GM11168 (cell line): ENCODE data around the gene FBXL20.

Source experiments
- in situ Hi-C: fragments of 300-500 bp; cut with MboI; formaldehyde crosslinking; loops from one replicate; pipeline ENCODE4 v1.12.0; 2022; ENCODE audit warnings: low sequenced_read_pairs; ENCODE audit not compliant: unreplicated experiment

Gene FBXL20

DNA sequence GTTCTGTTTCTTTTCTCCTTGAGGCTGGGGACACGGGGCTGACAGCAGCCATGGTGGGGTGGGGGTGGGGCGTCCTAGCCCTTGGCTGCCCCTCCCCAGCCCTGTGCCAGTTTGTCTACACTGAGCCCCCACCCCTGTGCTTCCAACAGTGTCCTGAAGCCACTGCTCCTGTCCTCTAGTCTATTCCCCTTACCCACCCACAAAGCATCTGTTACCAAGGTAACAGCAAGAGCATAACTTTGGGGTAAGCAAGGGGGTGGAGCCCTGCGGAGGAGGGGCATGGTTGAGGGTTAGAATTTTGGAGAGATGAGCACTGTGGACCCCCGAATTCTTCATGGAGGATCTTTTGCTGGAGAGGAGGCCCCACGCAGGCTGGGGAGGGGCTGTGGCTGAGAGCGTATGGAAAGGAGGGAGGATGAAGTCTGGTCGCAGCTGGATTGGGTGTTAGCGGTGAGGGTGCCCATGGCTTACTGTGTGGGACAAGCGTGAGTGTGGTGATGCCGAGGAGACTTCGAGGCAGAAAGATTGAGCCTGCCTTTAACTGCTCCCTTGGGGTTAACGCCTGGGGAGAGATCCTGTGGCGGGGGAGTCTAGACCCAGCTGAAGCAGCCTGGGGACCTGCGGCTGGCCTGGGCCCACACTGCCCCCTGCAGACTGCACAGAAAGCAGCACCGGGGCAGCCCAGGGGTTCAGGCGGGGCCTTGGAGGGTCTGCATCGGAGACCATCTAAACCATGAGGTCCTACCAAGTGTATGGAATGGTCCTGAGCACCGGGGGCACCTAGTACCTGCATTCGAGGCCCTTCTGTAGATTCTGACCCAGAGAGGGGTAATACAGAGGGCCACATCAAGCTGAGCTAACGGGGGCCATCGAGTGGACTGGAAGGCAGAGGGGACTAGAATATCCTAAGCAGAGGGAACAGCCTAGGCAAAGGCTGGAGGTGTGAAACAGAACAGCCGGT, 169.6 kb downstream of the FBXL20 start:
- in situ Hi-C loops: no loop called here

DNA sequence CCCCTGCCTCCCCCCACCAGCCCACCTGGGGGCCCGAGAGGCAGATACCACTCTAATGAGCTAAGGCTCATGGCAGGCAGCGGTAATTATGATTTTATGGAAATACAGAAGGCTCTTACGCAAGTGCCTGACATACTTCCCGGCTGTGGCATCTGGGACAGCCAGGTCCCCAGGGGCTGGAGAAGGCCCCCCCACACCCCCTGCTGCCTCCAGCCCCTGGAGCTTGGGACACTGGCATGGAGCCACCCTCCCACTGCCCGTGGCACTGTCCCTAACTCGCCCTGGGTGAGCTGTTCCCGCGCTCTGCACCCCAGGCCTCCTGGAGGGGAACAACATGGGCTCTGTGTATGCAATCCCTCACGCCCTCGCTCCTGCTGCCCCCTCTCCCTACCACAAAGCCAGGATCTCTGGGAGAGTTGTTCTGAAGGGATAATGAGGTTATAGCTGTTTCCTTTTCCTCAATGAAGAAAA, 170.3 kb downstream of the FBXL20 start:
- in situ Hi-C loops: no loop called here

DNA sequence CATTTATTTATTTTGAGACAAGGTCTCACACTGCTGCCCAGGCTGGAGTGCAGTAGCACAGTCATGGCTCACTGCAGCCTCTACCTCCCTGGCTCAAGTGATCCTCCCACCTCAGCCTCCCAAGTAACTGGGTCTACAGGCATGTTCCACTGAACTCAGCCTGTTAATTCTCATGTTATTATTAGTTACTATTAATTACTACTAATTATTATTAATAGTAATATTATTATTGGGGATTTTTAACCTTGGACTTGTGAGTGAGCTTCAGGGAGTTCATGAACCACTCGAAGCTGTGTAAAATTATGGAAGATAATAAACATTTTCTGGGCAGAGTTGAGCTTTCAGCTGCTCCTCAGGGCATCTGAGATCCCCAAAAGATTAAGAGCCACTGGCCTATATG, 171.1 kb downstream of the FBXL20 start:
- in situ Hi-C loops: no loop called here

DNA sequence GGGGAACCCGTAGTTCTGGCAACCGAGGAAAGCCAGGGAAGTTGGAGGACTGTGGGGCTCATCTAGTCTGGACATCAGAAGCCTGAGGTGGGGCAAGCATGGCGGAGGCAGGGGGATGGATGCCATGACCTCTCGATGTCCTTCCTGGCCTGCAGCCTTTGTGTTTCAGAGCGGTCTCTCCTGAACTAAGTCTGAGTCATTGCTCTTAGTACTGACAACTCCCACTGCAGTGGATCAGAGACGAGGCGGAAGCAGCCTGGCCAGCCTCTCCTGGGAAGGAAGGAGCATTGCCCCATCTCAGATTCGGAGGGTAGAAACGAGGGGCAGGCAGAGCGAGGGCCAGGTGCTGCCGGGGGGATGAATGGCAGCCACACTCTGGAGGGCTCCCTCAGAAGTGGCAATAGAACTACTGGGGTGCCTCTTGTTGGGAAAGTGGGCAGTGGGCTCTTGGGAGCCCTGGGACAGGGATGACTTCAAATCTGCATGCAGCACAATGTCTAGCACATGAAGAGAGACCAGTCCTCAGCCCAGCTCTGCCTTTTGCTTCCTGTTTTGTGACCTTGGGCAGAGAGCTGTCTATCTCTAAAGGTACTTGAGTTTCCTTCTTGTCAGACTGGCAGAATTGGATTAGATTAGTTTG, 172.0 kb downstream of the FBXL20 start:
- in situ Hi-C loops: no loop called here

- in situ Hi-C loops: no loop called here
These were observed 174.0 kb downstream of the FBXL20 start for GRCh38 chr17:39227364-39227919.

DNA sequence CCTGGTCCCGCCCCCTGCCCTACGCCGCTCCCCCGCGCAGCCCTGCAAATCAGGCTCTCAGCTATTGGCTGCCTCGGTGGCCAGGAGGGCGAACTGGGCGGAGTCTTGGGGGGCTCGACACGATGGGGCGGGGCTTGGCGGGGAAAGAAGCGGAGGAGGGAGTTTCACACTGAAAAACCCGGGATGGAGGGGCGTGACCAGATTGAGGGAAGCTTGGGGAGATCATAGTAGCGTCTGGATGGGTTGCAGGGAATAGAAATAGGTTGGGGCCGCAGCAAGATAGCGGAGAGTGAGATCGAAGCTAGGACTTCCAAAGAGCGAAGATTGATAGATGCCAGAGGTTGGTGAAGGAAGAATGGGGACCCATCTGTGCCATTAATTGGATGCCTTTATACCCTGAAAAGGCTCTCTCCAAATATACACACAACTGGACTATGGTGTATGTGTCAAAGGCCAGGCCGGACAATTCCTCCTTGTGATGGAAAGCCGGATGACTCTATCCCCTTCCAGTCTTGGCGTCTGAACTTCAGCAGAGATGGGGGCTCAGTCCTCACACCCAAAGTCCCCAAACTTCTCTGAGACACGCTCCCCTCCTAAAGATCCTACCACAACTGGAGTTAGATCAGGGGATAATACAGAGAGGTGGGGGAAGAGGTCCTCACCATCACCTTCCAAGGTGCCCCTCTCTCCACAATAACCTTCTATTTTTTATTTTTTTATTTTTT, 175.3 kb downstream of the FBXL20 start:
- in situ Hi-C loops: no loop called here

GRCh38 chr17:39225308-39225958, 176.0 kb downstream of the FBXL20 start, which contains the start of gene STAC2:
TSS of gene STAC2 (minus strand) at chr17:39225945. CDS start at chr17:39225502, 443 bp downstream.
- in situ Hi-C loops: no loop called here

- in situ Hi-C loops: no loop called here
These were observed 176.6 kb downstream of the FBXL20 start for GRCh38 chr17:39224778-39225307.

- in situ Hi-C loops: no loop called here
These were observed 177.3 kb downstream of the FBXL20 start for GRCh38 chr17:39223907-39224777.

DNA sequence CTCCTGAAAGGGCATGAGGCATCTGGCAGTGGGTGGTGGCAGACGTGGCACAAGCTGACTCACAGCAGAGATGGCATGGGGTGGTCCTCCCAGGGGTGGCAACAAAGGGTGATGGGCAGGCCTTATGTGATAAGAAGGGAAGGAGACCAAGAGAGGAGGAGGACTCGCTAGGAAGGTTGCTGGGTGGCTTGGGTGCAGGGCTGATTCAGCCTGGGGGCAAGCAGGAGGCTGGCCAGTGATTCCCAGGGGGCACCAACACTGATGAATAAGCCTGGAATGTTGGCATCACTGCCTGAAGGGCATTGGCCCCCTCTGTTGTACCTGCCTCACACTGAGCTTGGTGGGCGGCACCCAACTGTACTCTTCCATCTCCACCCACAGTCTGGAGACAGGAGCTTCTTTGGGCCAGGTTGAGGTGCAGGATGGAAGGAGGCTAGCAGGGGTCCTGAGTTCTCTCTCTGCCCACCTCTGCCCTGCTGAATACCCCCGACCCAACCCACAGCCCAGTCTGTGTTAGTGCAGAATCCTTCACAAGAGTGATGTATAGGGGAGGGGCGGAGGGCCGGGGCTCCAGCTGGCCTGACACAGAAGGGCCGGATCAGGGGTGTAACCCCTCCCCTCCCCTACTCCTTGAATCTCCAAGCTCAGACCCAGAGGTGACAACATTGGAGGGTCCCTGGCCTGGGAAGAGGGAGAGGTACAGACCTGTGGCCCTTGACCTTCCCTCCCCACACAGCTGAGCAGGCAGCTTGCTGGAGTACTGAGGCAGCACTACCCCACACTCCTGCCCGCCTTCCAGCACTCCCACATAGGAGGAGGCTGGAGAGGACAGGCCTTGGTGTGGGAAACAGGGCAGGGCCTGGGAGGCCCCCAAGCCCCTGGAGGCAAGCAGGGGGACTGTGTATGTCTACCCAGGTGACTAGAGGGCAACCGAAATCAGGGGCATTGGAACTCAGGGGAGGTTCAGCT, 178.3 kb downstream of the FBXL20 start:
- in situ Hi-C loops: no loop called here

- in situ Hi-C loops: no loop called here
These were observed 179.3 kb downstream of the FBXL20 start for GRCh38 chr17:39222151-39222550.

- in situ Hi-C loops: no loop called here
These were observed 179.9 kb downstream of the FBXL20 start for GRCh38 chr17:39221572-39221971.

- in situ Hi-C loops: no loop called here
These were observed 181.7 kb downstream of the FBXL20 start for GRCh38 chr17:39219647-39220154.

DNA sequence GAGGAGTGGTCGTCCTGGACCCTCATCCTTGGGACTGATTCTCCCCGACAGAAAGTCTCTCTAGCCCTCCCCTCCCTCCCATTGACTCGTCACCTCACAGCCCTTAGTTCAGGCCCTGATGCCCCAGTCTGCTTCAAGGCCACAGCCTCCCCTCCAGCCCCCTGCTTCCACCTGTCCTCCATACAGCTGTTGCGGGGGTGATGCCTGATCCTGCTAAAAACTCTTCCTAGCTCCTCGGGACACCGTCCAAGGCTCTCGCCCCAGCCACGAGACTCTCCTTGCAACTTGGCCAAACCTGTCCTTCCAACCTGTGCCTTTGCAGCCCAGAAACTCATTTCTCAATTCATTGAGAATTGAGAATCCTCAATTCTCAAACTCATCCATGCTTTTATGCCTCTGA, 182.5 kb downstream of the FBXL20 start:
- in situ Hi-C loops: no loop called here

DNA sequence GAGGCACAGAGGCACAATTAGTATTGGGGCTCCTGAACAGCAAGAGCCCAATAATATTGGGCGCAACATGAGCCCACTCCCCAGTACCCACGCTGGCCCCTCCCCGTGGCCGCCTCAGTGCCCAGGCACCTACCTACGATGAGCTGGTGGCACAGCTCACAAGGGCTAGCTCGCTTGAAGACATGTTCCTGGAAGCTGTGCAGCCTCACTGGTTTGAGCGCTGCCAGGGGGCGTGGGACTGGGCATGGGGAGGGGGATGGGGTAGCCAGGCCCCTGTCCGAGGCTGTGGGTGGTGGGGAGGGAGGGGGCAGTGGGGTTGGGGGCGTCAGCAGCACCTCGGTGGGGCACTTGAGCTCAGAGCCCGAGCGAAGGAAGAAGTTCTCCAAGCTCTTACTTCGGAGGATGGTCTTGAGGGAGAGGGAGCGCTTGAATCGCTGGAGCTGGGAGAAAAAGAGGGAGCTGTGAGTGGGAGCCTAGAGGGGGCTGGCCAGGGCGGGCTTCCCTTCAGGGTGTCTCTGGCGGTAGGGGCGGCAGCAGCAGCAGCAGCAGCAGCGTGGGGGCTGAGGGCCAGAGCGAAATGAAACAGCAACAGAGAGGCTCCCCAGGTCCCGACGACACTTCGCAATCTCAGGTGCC, 183.6 kb downstream of the FBXL20 start:
- in situ Hi-C loops: no loop called here

DNA sequence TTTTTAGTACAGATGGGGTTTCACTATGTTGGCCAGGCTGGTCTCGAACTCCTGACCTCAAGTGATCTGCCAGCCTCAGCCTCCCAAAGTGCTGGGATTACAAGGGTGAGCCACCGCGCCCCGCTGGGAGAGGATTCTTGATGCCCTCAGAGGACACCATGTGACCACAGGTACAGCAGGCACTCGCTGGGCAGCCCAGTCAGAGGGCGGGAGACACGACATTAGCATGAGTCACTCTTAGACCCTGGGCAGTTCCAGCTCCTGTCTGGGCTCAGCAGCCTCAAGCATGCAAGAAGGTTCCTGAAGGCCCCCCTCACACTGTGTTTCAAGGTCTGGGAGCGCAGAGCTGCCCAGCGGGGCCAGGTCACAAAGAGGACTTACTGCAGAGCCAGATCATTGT, 187.6 kb downstream of the FBXL20 start:
- in situ Hi-C loops: no loop called here
